ENCODE measurements around the gene IDI1. TPM values are rescaled to one million over a fixed set of nuclear protein-coding genes. Genes with fewer than 3 reads are reported as not detected.

The IDI1 gene
- total and polyA plus RNA-seq, 2 of the 13 experiments (the other 11 are each of a cell fraction or from before 2014, with no cell fraction given), result 44.4 to 145 TPM

DNA sequence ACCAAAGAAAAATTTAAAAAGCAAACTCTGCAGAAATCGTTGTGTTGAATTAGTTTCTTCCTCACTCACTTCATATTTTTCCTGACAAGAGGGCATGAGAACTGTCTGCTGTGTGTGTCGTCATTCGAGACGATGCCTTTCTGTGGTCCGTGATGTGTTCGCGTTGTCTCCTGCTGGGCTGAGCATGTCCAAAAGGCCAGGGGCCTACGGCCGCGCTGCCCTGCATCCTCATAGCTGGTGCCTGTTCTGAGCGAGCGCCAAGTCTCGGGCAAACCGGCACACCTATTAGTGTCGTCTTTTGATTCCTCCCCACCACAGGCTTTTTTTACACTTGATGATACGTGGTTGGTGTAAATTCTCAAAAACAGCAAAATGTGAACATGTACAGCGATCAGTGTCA, 34.7 kb upstream of the IDI1 start:
- Histone ChIP-seq H3K27me3 (ENCODE audit: control insufficient read depth in 1 of 2, insufficient read depth in 2 of 2, low read length in 2 of 2) (no peaks in the 10 kb centered on the region), H3K9me3 (ENCODE audit: low read length) (no peaks in the 10 kb centered on the region), H3K9ac (ENCODE audit: insufficient read depth, low read depth, low read length) (no peak overlapping the region), H3K27ac (ENCODE audit: extremely low read length, insufficient read depth, low read length) (no peak overlapping the region), H2AFZ (ENCODE audit: low read length) (no peak overlapping the region), H3K4me2 (ENCODE audit: low read depth, low read length) (no peak overlapping the region), H3K36me3 (replicated peaks in 1 of 2; ENCODE audit: control insufficient read depth in 1 of 2, insufficient read depth in 2 of 2, low read length in 2 of 2) (peaks cover 14 to 77% of the 10 kb centered on the region in 2 experiments), H3K4me1 (ENCODE audit: insufficient read depth, low read length) (no peaks in the 10 kb centered on the region), H3K79me2 (ENCODE audit: insufficient read depth, low read length) (no peaks in the 10 kb centered on the region), H3K4me3 (replicated peaks in 1 of 3; ENCODE audit: insufficient read depth in 1 of 3, low read depth in 2 of 3, low read length in 3 of 3) (no peak overlapping the region), H4K20me1 (ENCODE audit: insufficient read depth, low read length) (no peaks in the 10 kb centered on the region)
- intact Hi-C loops (cut with micrococcal nuclease; ENCODE audit: unreplicated experiment) (no loop called here), in situ Hi-C loops (cut with HindIII; ENCODE audit: extremely low pct_ligation_motif_present, low pct_unique_long_range_greater_than_20kb) (no loop called here)
- POLR2A ChIA-PET, result no interaction called here
- WGBS (ENCODE audit: low lambda C conversion rate), result 95% methylated on average over 17 of the region's 17 CpGs
- FAIRE-seq (no peak), DNase-seq (ENCODE audit: low spot score) (no peak), ATAC-seq (no peak)
- CTCF ChIA-PET (ENCODE audit: low intra/inter-chr PET ratio, low total read pairs), result no interaction called here
- no TSS peak for BruUV-seq (replicated peaks)
- TF ChIP-seq, protein P1, sequence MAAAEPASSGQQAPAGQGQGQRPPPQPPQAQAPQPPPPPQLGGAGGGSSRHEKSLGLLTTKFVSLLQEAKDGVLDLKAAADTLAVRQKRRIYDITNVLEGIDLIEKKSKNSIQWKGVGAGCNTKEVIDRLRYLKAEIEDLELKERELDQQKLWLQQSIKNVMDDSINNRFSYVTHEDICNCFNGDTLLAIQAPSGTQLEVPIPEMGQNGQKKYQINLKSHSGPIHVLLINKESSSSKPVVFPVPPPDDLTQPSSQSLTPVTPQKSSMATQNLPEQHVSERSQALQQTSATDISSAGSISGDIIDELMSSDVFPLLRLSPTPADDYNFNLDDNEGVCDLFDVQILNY (CRISPR knock-in tag; conservative IDR thresholded peaks at IDR 0.05), result no peak

GRCh38 chr10:1078668-1079067, 29.7 kb upstream of the IDI1 start:
- ATAC-seq, result no peak
- POLR2A ChIA-PET, result no interaction called here
- H3K36me3 ChIP-seq (replicated peaks in 1 of 2; ENCODE audit: control insufficient read depth in 1 of 2, insufficient read depth in 2 of 2, low read length in 2 of 2), result peaks cover 9 to 45% of the 10 kb centered on the region in 2 experiments; a peak in 4 of 5 replicates
- TF ChIP-seq ZNF788 (CRISPR knock-in tag; IDR thresholded peaks at IDR 0.05; ENCODE audit: borderline replicate concordance) (no peak), ZFP1 (CRISPR knock-in tag; IDR thresholded peaks at IDR 0.05) (no peak), ZNF644 (CRISPR knock-in tag; IDR thresholded peaks at IDR 0.05; ENCODE audit: low read depth) (no peak), KLF11 (CRISPR knock-in tag; IDR thresholded peaks at IDR 0.05) (no peak), AHDC1 (CRISPR knock-in tag; IDR thresholded peaks at IDR 0.05; ENCODE audit: borderline replicate concordance) (no peak), MIER2 (CRISPR knock-in tag; IDR thresholded peaks at IDR 0.05) (no peak), ZNF530 (CRISPR knock-in tag; IDR thresholded peaks at IDR 0.05; ENCODE audit: low read depth) (no peak), ISX (CRISPR knock-in tag; conservative IDR thresholded peaks at IDR 0.05) (no peak), MXI1 (IDR thresholded peaks at IDR 0.05; ENCODE audit: borderline replicate concordance, low read depth, low read length) (no peak), ZBTB44 (CRISPR knock-in tag; IDR thresholded peaks at IDR 0.05) (no peak), ZNF256 (CRISPR knock-in tag; conservative IDR thresholded peaks at IDR 0.05) (no peak), ZNF790 (CRISPR knock-in tag; IDR thresholded peaks at IDR 0.05; ENCODE audit: borderline replicate concordance) (no peak)

More at GRCh38 chr10:1078668-1079067, 29.7 kb upstream of the IDI1 start:
- H4K20me1 ChIP-seq (ENCODE audit: insufficient read depth, low read length), result no peaks in the 10 kb centered on the region
- in situ Hi-C loops (cut with HindIII; ENCODE audit: extremely low pct_ligation_motif_present, low pct_unique_long_range_greater_than_20kb) (no loop called here), intact Hi-C loops (cut with micrococcal nuclease; ENCODE audit: unreplicated experiment) (no loop called here)
- no peaks in the 10 kb centered on the region for H3K79me2 ChIP-seq (ENCODE audit: insufficient read depth, low read length)
- no peaks in the 10 kb centered on the region for H3K9me3 ChIP-seq (ENCODE audit: low read length)
- CTCF ChIA-PET (ENCODE audit: low intra/inter-chr PET ratio, low total read pairs), result no interaction called here
- no peaks in the 10 kb centered on the region for H3K27me3 ChIP-seq (ENCODE audit: control insufficient read depth in 1 of 2, insufficient read depth in 2 of 2, low read length in 2 of 2)
- no peak overlapping the region for H3K4me2 ChIP-seq (ENCODE audit: low read depth, low read length)
- no peak overlapping the region for H3K27ac ChIP-seq (ENCODE audit: extremely low read length, insufficient read depth, low read length)
- no peak overlapping the region for H2AFZ ChIP-seq (ENCODE audit: low read length)
- no TSS peak for BruUV-seq (replicated peaks)
- DNase-seq (ENCODE audit: low spot score) (no peak), FAIRE-seq (no peak)
- H3K9ac ChIP-seq (ENCODE audit: insufficient read depth, low read depth, low read length), result no peak overlapping the region
- no peaks in the 10 kb centered on the region for H3K4me1 ChIP-seq (ENCODE audit: insufficient read depth, low read length)
- no peak overlapping the region for H3K4me3 ChIP-seq (replicated peaks in 1 of 3; ENCODE audit: insufficient read depth in 1 of 3, low read depth in 2 of 3, low read length in 3 of 3)
